ENCODE data around the gene ZNF526.

ZNF526 gene

GRCh38 chr19:42206871-42207755 is 13.0 kb upstream of the ZNF526 start:
- no peak overlapping the region for H3K4me3 ChIP-seq (ENCODE audit: low read depth, low read length)
- no peaks in the 10 kb centered on the region for H3K27me3 ChIP-seq (ENCODE audit: control insufficient read depth, insufficient read depth, low read length)
- peaks cover 80% of the 10 kb centered on the region for H3K36me3 ChIP-seq (ENCODE audit: control insufficient read depth, insufficient read depth, low read length)
- H3K27ac ChIP-seq (ENCODE audit: low read depth, low read length) = no peak overlapping the region
- no peaks in the 10 kb centered on the region for H3K9me3 ChIP-seq (ENCODE audit: control insufficient read depth, insufficient read depth, low read depth, low read length)
- H3K4me1 ChIP-seq (ENCODE audit: control insufficient read depth, insufficient read depth, low read length) = peaks cover 5% of the 10 kb centered on the region; the same call in 1 of the 2 replicates
- H3K9ac ChIP-seq (ENCODE audit: low read length) = no peak overlapping the region

GRCh38 chr19:42207767-42208271 is 12.3 kb upstream of the ZNF526 start:
- Histone ChIP-seq H3K27me3 (ENCODE audit: control insufficient read depth, insufficient read depth, low read length) (no peaks in the 10 kb centered on the region), H3K4me3 (ENCODE audit: low read depth, low read length) (no peak overlapping the region), H3K9ac (ENCODE audit: low read length) (no peak overlapping the region), H3K27ac (ENCODE audit: low read depth, low read length) (no peak overlapping the region), H3K9me3 (ENCODE audit: control insufficient read depth, insufficient read depth, low read depth, low read length) (no peaks in the 10 kb centered on the region), H3K4me1 (ENCODE audit: control insufficient read depth, insufficient read depth, low read length) (peaks cover 5% of the 10 kb centered on the region; the same call in 1 of the 2 replicates), H3K36me3 (ENCODE audit: control insufficient read depth, insufficient read depth, low read length) (peaks cover 81% of the 10 kb centered on the region)

- no peak overlapping the region for H3K9ac ChIP-seq (ENCODE audit: low read length)
- H3K4me1 ChIP-seq (ENCODE audit: control insufficient read depth, insufficient read depth, low read length) = peaks cover 5% of the 10 kb centered on the region; the same call in 1 of the 2 replicates
- no peak overlapping the region for H3K27ac ChIP-seq (ENCODE audit: low read depth, low read length)
- H3K9me3 ChIP-seq (ENCODE audit: control insufficient read depth, insufficient read depth, low read depth, low read length) = no peaks in the 10 kb centered on the region
- no peaks in the 10 kb centered on the region for H3K27me3 ChIP-seq (ENCODE audit: control insufficient read depth, insufficient read depth, low read length)
- H3K36me3 ChIP-seq (ENCODE audit: control insufficient read depth, insufficient read depth, low read length) = peaks cover 81% of the 10 kb centered on the region
- no peak overlapping the region for H3K4me3 ChIP-seq (ENCODE audit: low read depth, low read length)
These were observed 11.5 kb upstream of the ZNF526 start for GRCh38 chr19:42208612-42209011.

- no peak overlapping the region for H3K4me3 ChIP-seq (ENCODE audit: low read depth, low read length)
- H3K27me3 ChIP-seq (ENCODE audit: control insufficient read depth, insufficient read depth, low read length) = no peaks in the 10 kb centered on the region
- H3K9me3 ChIP-seq (ENCODE audit: control insufficient read depth, insufficient read depth, low read depth, low read length) = no peaks in the 10 kb centered on the region
- peaks cover 66% of the 10 kb centered on the region for H3K36me3 ChIP-seq (ENCODE audit: control insufficient read depth, insufficient read depth, low read length)
- no peak overlapping the region for H3K27ac ChIP-seq (ENCODE audit: low read depth, low read length)
- H3K9ac ChIP-seq (ENCODE audit: low read length) = no peak overlapping the region
- H3K4me1 ChIP-seq (ENCODE audit: control insufficient read depth, insufficient read depth, low read length) = peaks cover 10% of the 10 kb centered on the region
These were observed 7.2 kb upstream of the ZNF526 start for GRCh38 chr19:42212886-42213285.

GRCh38 chr19:42214810-42215485 is 5.2 kb upstream of the ZNF526 start:
- no peak overlapping the region for H3K9ac ChIP-seq (ENCODE audit: low read length)
- H3K4me1 ChIP-seq (ENCODE audit: control insufficient read depth, insufficient read depth, low read length) = peaks cover 21% of the 10 kb centered on the region
- no peak overlapping the region for H3K27ac ChIP-seq (ENCODE audit: low read depth, low read length)
- H3K27me3 ChIP-seq (ENCODE audit: control insufficient read depth, insufficient read depth, low read length) = no peaks in the 10 kb centered on the region
- H3K9me3 ChIP-seq (ENCODE audit: control insufficient read depth, insufficient read depth, low read depth, low read length) = no peaks in the 10 kb centered on the region
- no peak overlapping the region for H3K4me3 ChIP-seq (ENCODE audit: low read depth, low read length)
- H3K36me3 ChIP-seq (ENCODE audit: control insufficient read depth, insufficient read depth, low read length) = peaks cover 45% of the 10 kb centered on the region

- peaks cover 25% of the 10 kb centered on the region for H3K4me1 ChIP-seq (ENCODE audit: control insufficient read depth, insufficient read depth, low read length)
- peak overlapping the region; percentile 91 for H3K27ac ChIP-seq (ENCODE audit: low read depth, low read length)
- H3K9me3 ChIP-seq (ENCODE audit: control insufficient read depth, insufficient read depth, low read depth, low read length) = no peaks in the 10 kb centered on the region
- peaks cover 35% of the 10 kb centered on the region for H3K36me3 ChIP-seq (ENCODE audit: control insufficient read depth, insufficient read depth, low read length)
- peak overlapping the region; percentile 75 for H3K4me3 ChIP-seq (ENCODE audit: low read depth, low read length)
- H3K9ac ChIP-seq (ENCODE audit: low read length) = peak overlapping the region; percentile 86
- H3K27me3 ChIP-seq (ENCODE audit: control insufficient read depth, insufficient read depth, low read length) = no peaks in the 10 kb centered on the region
These were observed 3.2 kb upstream of the ZNF526 start for GRCh38 chr19:42216653-42217519.

GRCh38 chr19:42217520-42218437 is 2.3 kb upstream of the ZNF526 start, which contains the start of gene DEDD2:
Gene DEDD2, minus strand, starts transcription at chr19:42217677. Its CDS starts 670 bp downstream, at chr19:42217007.
- H3K9me3 ChIP-seq (ENCODE audit: control insufficient read depth, insufficient read depth, low read depth, low read length) = no peaks in the 10 kb centered on the region
- H3K4me3 ChIP-seq (ENCODE audit: low read depth, low read length) = peak within 1 kb of the TSS; percentile 75
- peaks cover 25% of the 10 kb centered on the region for H3K4me1 ChIP-seq (ENCODE audit: control insufficient read depth, insufficient read depth, low read length)
- H3K9ac ChIP-seq (ENCODE audit: low read length) = peak within 1 kb of the TSS; percentile 86
- peaks cover 32% of the 10 kb centered on the region for H3K36me3 ChIP-seq (ENCODE audit: control insufficient read depth, insufficient read depth, low read length)
- peak within 1 kb of the TSS; percentile 91 for H3K27ac ChIP-seq (ENCODE audit: low read depth, low read length)
- no peaks in the 10 kb centered on the region for H3K27me3 ChIP-seq (ENCODE audit: control insufficient read depth, insufficient read depth, low read length)

- Histone ChIP-seq H3K9ac (ENCODE audit: low read length) (peak overlapping the region; percentile 88), H3K9me3 (ENCODE audit: control insufficient read depth, insufficient read depth, low read depth, low read length) (no peaks in the 10 kb centered on the region), H3K27me3 (ENCODE audit: control insufficient read depth, insufficient read depth, low read length) (no peaks in the 10 kb centered on the region), H3K4me3 (ENCODE audit: low read depth, low read length) (peak overlapping the region; percentile 94), H3K4me1 (ENCODE audit: control insufficient read depth, insufficient read depth, low read length) (peaks cover 25% of the 10 kb centered on the region), H3K27ac (ENCODE audit: low read depth, low read length) (peak overlapping the region; percentile 57; the same call in 1 of the 2 replicates), H3K36me3 (ENCODE audit: control insufficient read depth, insufficient read depth, low read length) (peaks cover 26% of the 10 kb centered on the region)
These were observed 612 bp downstream of the ZNF526 start for GRCh38 chr19:42220751-42221097.

- no peak overlapping the region for H3K27ac ChIP-seq (ENCODE audit: low read depth, low read length)
- no peaks in the 10 kb centered on the region for H3K9me3 ChIP-seq (ENCODE audit: control insufficient read depth, insufficient read depth, low read depth, low read length)
- H3K4me1 ChIP-seq (ENCODE audit: control insufficient read depth, insufficient read depth, low read length) = 0 out of 2 replicates have a peak, but pooled peaks cover 4% of the 10 kb centered on the region
- peaks cover 65% of the 10 kb centered on the region for H3K36me3 ChIP-seq (ENCODE audit: control insufficient read depth, insufficient read depth, low read length)
- no peak overlapping the region for H3K9ac ChIP-seq (ENCODE audit: low read length)
- H3K27me3 ChIP-seq (ENCODE audit: control insufficient read depth, insufficient read depth, low read length) = no peaks in the 10 kb centered on the region
- no peak overlapping the region for H3K4me3 ChIP-seq (ENCODE audit: low read depth, low read length)
These were observed 5.0 kb downstream of the ZNF526 start for GRCh38 chr19:42224940-42225717.
